HepG2 (cell line): Measurements from ENCODE around the gene SPN. TPM values are rescaled to one million over a fixed set of nuclear protein-coding genes. Genes with fewer than 3 reads are reported as not detected.

Experiments
- CREM ChIP-seq, 2 experiments: sonication (generic) in 1 of 2; formaldehyde crosslinking in 1 of 2; IDR thresholded peaks; 2 replicates each; pipeline versions ENCODE4 v1.4.0 to v1.6.1; 2016 to 2020; ENCODE audit warnings: antibody characterized with exemption in 1 of 2, mild to moderate bottlenecking in 1 of 2, missing genetic modification reagents in 1 of 2
- KAT8 ChIP-seq: IDR thresholded peaks from 2 replicates; pipeline ENCODE4 v1.6.1; 2016; ENCODE audit warnings: missing genetic modification reagents, missing compliant biosample characterization
- MED1 ChIP-seq: sonication (generic); formaldehyde crosslinking; IDR thresholded peaks from 2 replicates; pipeline ENCODE4 v1.4.0; 2020; ENCODE audit warnings: missing genetic modification reagents
- ZNF224 ChIP-seq: sonication (generic); formaldehyde crosslinking; IDR thresholded peaks from 2 replicates; pipeline ENCODE4 v1.5.0; 2020; ENCODE audit warnings: mild to moderate bottlenecking, missing genetic modification reagents
- ZNF468 ChIP-seq: sonication (generic); formaldehyde crosslinking; IDR thresholded peaks from 2 replicates; pipeline ENCODE4 v1.8.0; 2022; ENCODE audit warnings: mild to moderate bottlenecking, moderate library complexity, missing genetic modification reagents
- ZNF703 ChIP-seq: sonication (generic); formaldehyde crosslinking; IDR thresholded peaks from 2 replicates; pipeline ENCODE4 v1.5.1; 2020; ENCODE audit warnings: missing genetic modification reagents, mild to moderate bottlenecking, moderate library complexity, borderline replicate concordance
- ZNF747 ChIP-seq: sonication (generic); formaldehyde crosslinking; IDR thresholded peaks from 2 replicates; pipeline ENCODE4 v1.8.1; 2023; ENCODE audit warnings: missing genetic modification reagents, mild to moderate bottlenecking, borderline replicate concordance
- polyA plus RNA-seq, 8 experiments: library from polyadenylated mRNA; depleted of rRNA in 3 of 8; stranded (reverse) in 7 of 8; unstranded in 1 of 8; fragments of >200 nt; fragmentation: Illumina TruSeq in 4 of 8; extraction: Trizol in 4 of 8; gene quantifications; 2 replicates each; pipeline versions ENCODE4 v1.2.1 to v1.2.3, GENCODE V29; 2011 to 2016; ENCODE audit warnings: low read depth in 4 of 8, missing spikeins in 1 of 8, mixed read lengths in 1 of 8; ENCODE audit not compliant: insufficient read depth in 1 of 8
- total RNA-seq, 5 experiments: library from RNA; depleted of rRNA; stranded (reverse); fragments of >200 nt; fragmentation: Illumina TruSeq; extraction: Trizol; gene quantifications; 2 replicates each; pipeline ENCODE4 v1.2.3, GENCODE V29; 2016; ENCODE audit warnings: low read depth in 1 of 5
- TF ChIP-seq, protein P1 (sequence below): sonication (generic); formaldehyde crosslinking; IDR thresholded peaks from 2 replicates; pipeline ENCODE4 v1.9.0; 2021; ENCODE audit warnings: mild to moderate bottlenecking, missing genetic modification reagents
- TF ChIP-seq, protein P2 (sequence below): sonication (generic); formaldehyde crosslinking; IDR thresholded peaks from 2 replicates; pipeline ENCODE4 v1.5.1; 2020; ENCODE audit warnings: mild to moderate bottlenecking, missing genetic modification reagents, moderate library complexity
- TF ChIP-seq, protein P3 (sequence below): sonication (generic); formaldehyde crosslinking; IDR thresholded peaks from 2 replicates; pipeline ENCODE4 v1.8.0; 2022; ENCODE audit warnings: mild to moderate bottlenecking, missing genetic modification reagents, moderate library complexity
- TF ChIP-seq, protein P4 (sequence below): sonication (generic); formaldehyde crosslinking; IDR thresholded peaks from 2 replicates; pipeline ENCODE4 v1.9.0; 2022; ENCODE audit warnings: missing genetic modification reagents, mild to moderate bottlenecking, borderline replicate concordance
- TF ChIP-seq, protein P5 (sequence below): sonication (generic); formaldehyde crosslinking; IDR thresholded peaks from 2 replicates; pipeline ENCODE4 v1.5.1; 2020; ENCODE audit warnings: missing genetic modification reagents, mild to moderate bottlenecking, borderline replicate concordance

SPN gene
- total and polyA plus RNA-seq, 2 of the 13 experiments (the other 11 are each of a cell fraction or from before 2014, with no cell fraction given) = 0.22 to 1.6 TPM

DNA sequence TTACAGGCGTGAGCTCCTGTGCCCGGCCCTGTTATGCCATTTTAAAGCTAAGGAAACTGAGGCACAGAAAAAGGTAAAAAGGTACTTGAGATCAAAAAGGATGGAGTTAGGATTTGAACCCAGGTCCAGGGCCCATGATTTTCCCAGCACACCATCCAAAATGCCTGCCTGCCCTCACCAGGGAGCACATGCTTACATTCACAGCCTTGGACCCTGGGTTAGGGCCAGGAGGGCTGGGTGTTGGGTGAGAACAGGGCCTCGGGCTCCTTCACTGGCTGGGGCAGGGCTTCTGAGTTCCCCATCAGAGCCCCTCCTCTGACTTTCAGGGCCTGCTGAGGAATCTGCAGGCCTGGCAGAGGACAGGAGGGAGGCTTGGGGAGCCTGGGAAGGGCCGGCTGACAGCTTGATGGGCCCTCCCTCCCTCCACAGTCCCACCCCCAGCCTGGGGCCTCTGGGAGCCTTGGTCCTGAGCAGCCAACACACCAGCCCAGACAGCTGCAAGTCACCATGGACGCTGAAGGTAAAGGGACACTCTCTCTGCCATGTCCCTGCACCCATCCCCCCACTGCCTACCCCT, 15.7 kb downstream of the SPN start, which contains the start of gene QPRT (continued):
- TF ChIP-seq, protein P1, sequence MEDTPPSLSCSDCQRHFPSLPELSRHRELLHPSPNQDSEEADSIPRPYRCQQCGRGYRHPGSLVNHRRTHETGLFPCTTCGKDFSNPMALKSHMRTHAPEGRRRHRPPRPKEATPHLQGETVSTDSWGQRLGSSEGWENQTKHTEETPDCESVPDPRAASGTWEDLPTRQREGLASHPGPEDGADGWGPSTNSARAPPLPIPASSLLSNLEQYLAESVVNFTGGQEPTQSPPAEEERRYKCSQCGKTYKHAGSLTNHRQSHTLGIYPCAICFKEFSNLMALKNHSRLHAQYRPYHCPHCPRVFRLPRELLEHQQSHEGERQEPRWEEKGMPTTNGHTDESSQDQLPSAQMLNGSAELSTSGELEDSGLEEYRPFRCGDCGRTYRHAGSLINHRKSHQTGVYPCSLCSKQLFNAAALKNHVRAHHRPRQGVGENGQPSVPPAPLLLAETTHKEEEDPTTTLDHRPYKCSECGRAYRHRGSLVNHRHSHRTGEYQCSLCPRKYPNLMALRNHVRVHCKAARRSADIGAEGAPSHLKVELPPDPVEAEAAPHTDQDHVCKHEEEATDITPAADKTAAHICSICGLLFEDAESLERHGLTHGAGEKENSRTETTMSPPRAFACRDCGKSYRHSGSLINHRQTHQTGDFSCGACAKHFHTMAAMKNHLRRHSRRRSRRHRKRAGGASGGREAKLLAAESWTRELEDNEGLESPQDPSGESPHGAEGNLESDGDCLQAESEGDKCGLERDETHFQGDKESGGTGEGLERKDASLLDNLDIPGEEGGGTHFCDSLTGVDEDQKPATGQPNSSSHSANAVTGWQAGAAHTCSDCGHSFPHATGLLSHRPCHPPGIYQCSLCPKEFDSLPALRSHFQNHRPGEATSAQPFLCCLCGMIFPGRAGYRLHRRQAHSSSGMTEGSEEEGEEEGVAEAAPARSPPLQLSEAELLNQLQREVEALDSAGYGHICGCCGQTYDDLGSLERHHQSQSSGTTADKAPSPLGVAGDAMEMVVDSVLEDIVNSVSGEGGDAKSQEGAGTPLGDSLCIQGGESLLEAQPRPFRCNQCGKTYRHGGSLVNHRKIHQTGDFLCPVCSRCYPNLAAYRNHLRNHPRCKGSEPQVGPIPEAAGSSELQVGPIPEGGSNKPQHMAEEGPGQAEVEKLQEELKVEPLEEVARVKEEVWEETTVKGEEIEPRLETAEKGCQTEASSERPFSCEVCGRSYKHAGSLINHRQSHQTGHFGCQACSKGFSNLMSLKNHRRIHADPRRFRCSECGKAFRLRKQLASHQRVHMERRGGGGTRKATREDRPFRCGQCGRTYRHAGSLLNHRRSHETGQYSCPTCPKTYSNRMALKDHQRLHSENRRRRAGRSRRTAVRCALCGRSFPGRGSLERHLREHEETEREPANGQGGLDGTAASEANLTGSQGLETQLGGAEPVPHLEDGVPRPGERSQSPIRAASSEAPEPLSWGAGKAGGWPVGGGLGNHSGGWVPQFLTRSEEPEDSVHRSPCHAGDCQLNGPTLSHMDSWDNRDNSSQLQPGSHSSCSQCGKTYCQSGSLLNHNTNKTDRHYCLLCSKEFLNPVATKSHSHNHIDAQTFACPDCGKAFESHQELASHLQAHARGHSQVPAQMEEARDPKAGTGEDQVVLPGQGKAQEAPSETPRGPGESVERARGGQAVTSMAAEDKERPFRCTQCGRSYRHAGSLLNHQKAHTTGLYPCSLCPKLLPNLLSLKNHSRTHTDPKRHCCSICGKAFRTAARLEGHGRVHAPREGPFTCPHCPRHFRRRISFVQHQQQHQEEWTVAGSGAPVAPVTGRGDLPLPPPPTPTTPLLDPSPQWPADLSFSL = no peak
- TF ChIP-seq KAT8 (CRISPR knock-in tag) = no peak
- TF ChIP-seq CREM (IDR thresholded peaks at IDR 0.05) = no peak
- no peak for TF ChIP-seq CREM (CRISPR knock-in tag; IDR thresholded peaks at IDR 0.05)
- no peak for TF ChIP-seq ZNF468 (CRISPR knock-in tag)
- TF ChIP-seq ZNF224 (CRISPR knock-in tag) = no peak
- TF ChIP-seq, protein P2, sequence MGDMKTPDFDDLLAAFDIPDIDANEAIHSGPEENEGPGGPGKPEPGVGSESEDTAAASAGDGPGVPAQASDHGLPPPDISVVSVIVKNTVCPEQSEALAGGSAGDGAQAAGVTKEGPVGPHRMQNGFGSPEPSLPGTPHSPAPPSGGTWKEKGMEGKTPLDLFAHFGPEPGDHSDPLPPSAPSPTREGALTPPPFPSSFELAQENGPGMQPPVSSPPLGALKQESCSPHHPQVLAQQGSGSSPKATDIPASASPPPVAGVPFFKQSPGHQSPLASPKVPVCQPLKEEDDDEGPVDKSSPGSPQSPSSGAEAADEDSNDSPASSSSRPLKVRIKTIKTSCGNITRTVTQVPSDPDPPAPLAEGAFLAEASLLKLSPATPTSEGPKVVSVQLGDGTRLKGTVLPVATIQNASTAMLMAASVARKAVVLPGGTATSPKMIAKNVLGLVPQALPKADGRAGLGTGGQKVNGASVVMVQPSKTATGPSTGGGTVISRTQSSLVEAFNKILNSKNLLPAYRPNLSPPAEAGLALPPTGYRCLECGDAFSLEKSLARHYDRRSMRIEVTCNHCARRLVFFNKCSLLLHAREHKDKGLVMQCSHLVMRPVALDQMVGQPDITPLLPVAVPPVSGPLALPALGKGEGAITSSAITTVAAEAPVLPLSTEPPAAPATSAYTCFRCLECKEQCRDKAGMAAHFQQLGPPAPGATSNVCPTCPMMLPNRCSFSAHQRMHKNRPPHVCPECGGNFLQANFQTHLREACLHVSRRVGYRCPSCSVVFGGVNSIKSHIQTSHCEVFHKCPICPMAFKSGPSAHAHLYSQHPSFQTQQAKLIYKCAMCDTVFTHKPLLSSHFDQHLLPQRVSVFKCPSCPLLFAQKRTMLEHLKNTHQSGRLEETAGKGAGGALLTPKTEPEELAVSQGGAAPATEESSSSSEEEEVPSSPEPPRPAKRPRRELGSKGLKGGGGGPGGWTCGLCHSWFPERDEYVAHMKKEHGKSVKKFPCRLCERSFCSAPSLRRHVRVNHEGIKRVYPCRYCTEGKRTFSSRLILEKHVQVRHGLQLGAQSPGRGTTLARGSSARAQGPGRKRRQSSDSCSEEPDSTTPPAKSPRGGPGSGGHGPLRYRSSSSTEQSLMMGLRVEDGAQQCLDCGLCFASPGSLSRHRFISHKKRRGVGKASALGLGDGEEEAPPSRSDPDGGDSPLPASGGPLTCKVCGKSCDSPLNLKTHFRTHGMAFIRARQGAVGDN (CRISPR knock-in tag) = peak; percentile 91
- TF ChIP-seq ZNF747 = no peak
- TF ChIP-seq, protein P3, sequence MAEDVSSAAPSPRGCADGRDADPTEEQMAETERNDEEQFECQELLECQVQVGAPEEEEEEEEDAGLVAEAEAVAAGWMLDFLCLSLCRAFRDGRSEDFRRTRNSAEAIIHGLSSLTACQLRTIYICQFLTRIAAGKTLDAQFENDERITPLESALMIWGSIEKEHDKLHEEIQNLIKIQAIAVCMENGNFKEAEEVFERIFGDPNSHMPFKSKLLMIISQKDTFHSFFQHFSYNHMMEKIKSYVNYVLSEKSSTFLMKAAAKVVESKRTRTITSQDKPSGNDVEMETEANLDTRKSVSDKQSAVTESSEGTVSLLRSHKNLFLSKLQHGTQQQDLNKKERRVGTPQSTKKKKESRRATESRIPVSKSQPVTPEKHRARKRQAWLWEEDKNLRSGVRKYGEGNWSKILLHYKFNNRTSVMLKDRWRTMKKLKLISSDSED = no peak
- TF ChIP-seq, protein P4, sequence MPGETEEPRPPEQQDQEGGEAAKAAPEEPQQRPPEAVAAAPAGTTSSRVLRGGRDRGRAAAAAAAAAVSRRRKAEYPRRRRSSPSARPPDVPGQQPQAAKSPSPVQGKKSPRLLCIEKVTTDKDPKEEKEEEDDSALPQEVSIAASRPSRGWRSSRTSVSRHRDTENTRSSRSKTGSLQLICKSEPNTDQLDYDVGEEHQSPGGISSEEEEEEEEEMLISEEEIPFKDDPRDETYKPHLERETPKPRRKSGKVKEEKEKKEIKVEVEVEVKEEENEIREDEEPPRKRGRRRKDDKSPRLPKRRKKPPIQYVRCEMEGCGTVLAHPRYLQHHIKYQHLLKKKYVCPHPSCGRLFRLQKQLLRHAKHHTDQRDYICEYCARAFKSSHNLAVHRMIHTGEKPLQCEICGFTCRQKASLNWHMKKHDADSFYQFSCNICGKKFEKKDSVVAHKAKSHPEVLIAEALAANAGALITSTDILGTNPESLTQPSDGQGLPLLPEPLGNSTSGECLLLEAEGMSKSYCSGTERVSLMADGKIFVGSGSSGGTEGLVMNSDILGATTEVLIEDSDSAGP (CRISPR knock-in tag) = no peak
- TF ChIP-seq, protein P5, sequence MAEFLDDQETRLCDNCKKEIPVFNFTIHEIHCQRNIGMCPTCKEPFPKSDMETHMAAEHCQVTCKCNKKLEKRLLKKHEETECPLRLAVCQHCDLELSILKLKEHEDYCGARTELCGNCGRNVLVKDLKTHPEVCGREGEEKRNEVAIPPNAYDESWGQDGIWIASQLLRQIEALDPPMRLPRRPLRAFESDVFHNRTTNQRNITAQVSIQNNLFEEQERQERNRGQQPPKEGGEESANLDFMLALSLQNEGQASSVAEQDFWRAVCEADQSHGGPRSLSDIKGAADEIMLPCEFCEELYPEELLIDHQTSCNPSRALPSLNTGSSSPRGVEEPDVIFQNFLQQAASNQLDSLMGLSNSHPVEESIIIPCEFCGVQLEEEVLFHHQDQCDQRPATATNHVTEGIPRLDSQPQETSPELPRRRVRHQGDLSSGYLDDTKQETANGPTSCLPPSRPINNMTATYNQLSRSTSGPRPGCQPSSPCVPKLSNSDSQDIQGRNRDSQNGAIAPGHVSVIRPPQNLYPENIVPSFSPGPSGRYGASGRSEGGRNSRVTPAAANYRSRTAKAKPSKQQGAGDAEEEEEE (CRISPR knock-in tag) = no peak
- TF ChIP-seq MED1 (CRISPR knock-in tag) = 0 out of 2 replicates have a peak, but pooled peaks have one; percentile 37
- no peak for TF ChIP-seq ZNF703 (CRISPR knock-in tag)
